Activated naive CD4-positive, alpha-beta T cell treated with Interleukin-2 at 50 U/mL for 16 hours (primary cell): ENCODE data around the gene PPP2R1B.

Source experiments
- DNase-seq: peaks from one replicate; pipeline ENCODE4 v3.0.0-alpha.2; 2020

PPP2R1B gene

DNA sequence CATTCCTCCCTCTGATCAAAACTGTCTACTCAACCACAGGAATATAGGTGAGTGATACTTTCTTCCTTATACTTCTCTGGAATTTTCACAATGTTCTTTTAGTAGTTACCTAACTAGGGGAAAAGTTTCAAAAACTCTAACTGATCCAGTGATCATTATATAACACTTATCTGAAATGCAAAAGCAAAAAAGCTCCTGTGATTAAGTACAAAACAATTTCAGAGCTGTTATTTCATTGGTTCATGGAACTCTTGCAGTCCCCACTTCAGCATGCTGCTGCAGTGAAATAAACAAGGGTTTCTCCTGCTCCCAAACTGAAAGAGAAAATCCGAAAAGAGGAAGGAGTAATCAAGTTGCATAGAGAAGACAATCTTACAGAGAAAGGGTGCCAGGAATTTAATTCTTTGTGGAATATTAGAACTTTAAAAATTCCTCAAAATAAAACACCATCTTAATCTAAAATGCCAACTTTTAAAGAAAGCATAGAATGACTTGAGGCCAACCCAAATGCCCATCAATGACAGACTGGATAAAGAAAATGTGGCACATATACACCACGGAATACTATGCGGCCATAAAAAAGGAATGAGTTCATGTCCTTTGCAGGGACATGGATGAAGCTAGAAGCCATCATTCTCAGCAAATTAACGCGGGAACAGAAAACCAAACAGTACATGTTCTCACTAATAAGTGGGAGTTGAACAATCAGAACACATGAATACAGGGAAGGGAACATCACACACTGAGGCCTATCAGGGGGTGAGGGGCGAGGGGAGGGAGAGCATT lies 20.3 kb downstream of the PPP2R1B start:
- DNase-seq = no peak

DNA sequence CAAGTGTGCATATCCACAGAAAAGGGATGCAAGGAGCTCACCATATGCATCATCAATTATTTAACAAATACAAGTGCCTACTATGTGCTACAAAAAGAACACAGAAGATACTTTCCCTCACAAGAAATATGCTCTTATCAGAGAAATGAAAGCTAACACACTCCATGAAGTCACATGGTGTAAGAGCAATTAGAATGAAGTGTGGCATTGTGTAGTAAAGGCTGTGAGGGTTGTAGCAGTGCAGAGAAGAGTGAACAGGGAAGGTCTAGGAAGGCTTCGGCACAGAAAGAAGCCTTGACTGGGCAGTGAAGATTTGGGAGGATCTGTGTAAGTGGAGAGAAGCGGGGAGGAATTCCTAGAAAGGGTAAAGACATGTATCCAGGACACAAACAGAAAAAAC lies 22.5 kb downstream of the PPP2R1B start:
- DNase-seq = no peak

DNA sequence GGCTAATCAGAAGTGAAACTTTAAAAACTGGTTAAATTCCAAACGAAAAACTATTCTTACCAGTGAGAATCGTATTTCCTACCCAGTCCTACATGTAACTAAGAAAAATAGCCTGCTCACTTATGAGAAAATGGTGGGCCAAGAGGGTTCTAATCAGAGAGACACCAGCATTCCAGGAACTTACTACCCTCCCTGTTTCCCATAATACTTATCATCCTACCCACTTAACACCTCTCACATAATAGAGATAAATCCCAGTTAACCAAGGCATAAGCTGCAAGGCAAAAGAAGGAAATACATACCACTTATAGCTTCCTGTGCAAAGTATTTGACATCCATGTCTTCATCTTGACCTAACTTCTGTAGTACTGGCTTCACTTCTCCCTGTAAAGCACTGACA lies 24.4 kb downstream of the PPP2R1B start:
- DNase-seq = no peak

DNA sequence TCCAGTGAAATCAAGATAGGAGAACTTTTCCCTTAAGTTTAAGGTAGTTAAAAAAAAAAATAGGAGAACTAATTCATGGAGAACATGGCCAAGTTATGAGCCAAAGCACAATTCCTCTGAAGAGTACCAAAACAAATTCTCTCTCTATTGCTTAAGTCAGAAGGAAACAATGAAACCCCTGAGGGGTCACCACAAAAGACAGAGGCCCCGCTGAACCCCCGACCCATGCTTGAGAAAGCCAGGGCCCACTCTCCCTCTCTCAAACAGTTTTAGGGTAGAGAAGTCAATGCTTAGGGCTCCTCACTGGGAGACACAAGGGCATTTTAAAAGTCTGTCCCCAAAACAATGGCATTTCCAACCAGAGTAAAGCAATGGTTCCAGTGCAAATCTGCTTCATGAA lies 26.9 kb downstream of the PPP2R1B start:
- DNase-seq = no peak

DNA sequence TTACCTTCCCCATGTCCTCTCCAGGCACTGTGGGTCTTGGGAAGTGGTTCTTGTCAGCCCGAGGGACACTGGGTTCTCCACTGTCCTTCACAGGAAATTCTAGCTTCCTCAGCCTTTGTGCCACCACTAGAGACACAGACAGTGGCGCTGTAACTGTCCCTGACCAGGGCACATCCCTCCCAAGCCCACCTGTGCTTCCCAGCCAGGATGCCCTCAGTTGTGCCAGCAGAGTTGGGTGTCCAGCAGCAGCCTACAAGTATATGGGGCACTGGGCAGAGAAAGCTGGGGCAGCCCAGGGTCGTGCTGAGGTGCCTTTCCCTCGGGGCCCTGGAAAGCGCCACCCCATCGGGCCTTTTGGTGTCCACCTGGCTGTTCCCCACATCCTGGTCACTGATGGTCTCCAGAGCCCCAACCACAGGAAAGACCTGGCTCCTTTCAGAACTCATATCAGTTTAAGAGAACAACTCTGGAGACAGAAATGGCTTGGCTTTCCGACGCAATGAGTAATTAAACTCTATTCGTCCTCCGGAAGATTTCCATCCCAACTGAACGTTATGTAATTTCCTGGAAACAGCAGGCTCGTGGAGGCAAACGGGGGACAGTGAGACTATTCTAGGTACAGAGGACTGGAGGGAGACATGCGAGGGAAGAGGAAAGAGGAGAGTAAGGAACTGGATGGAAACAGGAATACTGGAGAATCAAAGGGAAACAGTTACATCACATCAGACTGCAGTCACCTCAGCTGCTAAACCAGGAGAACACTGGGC lies 28.6 kb downstream of the PPP2R1B start:
- no peak for DNase-seq

DNA sequence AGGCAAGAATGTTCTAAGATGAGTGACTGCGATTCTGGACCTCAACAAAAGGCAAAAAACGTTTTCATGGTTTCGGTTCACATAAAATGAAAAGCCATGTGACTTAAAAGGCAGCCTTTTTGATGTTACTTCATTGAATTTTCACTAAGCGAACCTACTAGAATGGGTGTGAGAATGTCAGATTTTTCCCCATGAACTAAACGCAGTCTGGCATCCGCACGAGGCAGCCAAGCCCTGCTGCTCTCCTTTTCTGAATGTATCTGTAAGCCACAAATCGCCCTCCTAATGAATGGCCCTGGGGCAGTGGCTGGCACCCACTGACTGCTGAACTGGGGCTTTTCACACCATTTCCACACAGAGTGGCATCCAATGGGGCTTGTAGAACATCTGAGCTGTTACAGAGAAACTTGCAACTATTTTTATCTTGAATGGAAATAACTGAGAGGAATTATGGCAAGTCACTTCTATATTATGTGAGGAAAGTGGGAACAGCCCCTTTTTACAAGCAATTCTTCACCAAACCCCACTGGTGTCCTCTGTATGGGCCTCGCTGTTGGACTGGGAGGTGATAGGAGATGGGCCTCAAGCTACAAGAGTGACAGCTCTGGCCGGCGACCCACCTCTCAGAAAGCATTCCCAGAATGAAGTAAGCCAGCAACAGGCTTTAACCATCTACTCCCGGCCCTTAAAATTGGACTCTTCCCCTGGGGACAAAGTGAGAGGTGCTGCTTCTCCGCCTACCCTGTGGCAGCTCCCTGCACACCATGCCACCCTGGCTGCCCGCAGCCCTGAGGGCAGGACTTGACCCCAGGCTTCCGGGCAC lies 29.4 kb downstream of the PPP2R1B start:
- no peak for DNase-seq

DNA sequence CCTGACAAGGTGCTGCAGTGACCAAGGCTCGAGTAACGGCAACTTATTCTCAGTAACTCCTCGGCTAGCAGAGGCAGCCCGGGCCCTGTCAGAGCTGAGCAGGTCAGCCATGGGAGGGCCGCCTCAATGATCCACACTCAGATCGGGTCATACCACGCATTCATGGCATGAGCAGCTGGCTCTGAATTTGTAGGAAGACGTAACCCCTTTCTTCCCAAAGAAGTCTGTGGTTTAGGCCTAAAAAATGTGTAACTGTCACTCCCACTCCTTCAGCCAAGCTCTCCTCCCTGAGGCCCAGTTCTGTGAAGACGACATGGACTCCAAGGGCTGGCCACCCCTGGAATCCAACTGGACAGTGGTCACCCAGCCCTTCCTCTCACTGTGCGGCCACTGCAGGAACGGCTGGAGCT lies 30.0 kb downstream of the PPP2R1B start:
- DNase-seq = no peak

DNA sequence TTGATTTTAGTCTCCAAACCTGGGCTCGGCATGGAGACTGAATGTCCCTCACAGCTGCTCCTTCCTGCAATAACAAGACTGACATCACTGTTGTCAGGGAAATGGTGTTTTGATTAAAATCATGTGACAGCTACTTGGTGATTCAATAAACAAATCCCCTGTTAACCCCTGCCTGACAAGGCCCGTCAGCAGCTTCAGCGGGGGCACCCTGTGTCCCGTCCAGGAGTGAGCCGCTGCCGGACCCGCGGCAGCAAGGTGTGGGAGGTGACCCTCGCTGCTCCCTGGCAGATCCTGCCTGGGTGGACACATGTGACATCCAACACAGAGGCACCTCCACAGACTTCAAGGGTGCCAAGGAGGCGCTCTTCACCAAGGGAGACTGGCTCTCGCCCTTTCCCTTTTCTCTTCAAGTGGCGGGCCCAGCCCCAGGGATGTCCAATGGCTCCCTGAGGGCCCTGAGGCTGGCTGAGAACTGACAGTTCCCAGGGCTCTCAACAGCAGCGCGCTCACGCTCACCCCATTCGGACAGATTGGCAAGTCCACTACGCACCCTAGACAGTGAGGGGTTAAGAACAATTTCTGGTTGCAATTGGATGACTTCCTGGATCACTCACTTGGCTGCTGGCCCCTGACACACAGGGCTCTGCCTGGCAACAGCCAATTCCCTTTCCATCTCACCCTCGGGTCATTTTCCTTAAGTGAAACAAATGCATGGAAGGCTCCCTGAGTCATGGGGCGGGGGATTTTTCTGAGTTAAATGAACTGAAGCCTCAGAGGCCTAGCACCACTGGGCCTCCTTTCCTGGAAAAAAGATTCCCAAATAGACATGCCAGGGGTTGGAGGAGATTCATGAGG lies 30.7 kb downstream of the PPP2R1B start:
- no peak for DNase-seq

DNA sequence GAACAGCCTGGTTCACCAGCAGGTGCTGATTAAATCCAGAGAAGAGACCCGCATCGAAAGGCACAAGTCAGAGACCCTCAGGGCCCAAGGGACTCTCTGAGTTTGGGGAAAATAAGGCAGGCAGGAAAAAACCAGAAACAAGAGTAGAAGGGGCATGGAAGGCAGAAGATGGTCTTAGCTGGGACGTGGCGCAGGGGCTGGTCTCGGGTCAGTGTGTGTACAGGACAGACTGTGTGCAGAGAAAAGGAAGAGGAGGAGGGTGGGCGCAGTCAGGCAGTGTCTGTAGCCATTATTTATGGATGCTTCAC lies 31.3 kb downstream of the PPP2R1B start:
- DNase-seq = no peak

DNA sequence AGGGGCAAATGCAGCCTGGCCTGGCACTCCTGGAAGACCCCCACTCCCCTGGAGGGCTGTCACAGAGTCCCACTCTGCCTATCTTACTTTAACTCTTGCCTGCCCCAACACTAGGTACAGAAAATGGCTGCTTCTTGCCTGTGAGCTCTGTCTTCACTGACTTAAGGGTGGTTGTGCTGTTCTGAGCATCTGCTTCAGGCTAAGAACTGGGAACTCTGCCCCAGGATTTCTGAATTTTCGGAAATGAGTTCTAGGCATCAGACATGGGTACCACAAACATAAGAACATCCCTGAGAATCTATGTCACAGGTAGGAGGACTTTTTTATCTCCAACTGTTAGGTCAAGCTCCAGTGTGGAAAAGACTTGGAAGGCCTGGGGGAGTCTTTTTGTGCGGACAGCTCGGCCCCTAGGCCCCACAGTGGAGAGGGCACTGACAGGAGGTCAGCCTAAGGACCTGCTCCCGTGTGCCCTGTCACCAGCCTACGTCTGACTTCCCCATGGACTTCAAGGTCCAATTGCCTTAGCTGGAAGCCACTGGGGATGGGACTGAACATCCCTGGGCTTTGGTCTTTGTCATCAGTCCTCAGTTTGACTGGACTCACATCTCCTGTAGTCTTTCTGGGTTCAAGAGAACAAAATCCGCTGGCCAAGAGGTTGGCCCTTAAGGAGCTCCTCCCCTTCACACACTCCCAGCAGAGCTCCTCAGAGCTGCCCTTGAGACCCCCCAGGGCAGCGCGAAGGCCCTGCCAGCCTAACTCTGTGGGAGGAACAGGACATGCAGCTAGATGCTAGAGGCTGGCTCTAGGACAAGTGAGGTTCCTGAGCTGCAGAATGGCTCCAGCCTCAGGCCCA lies 31.9 kb downstream of the PPP2R1B start:
- no peak for DNase-seq

DNA sequence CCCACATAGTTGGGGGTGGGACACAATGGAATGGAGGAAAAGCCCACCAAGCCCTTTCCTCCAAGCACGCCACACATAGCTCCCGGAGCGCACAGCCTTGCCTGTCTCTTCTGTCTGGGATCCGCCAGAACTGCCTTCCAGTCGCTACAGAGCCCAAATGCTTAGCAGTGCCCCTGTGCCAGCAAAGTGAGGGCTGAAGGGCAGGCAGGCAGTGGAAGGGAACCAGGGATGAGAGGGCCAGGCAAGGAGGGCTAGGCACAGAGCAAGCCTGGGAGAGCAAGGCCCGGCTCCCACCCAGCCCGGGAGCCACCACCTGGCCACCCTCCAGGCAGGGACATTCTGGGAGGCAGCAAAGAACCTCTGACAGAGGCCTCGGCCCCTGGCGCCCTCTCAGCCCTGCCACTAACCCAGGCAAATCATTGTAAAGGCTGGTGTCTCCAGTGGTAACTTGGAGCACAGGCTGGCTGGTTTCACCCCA lies 32.5 kb downstream of the PPP2R1B start:
- no peak for DNase-seq

DNA sequence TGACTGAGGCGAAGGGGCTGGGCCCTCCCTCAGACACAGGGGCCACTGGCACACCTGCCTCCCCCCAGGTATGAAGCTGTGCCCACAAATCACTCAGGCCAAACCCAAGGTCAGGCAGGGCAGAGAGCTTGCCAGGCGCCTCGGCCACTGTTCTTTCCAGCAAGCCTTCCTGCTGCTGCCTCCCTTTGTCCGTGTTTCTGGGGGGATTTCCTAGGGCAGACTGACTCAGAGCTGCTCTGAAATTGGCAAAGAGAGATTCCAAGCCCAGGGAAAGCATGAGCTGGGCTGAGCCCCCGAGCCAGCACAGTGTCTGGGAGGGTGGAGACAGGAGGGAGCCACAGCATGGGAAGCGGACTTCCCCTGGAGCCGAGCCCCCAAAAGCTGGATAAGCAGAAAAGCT lies 33.2 kb downstream of the PPP2R1B start:
- no peak for DNase-seq

DNA sequence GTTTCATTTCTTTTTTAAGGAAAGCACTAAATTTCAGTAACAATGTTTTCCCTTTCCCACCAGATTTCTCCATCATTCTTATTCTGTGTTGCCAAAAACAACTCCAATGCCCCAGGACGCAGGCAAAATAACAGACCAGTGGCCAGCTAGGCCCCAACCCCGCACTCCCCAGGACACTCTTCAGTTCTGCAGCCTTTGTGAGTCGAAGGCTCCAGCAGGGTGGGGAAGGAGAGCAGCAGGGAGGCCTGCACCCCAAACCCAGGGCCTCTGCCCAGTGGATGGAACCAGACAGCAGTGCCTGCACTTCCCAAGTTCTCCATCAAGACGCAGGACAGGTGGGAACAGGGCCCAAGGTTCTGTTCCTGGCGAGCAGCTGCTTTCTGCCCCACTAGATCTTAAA lies 34.4 kb downstream of the PPP2R1B start:
- DNase-seq = no peak

DNA sequence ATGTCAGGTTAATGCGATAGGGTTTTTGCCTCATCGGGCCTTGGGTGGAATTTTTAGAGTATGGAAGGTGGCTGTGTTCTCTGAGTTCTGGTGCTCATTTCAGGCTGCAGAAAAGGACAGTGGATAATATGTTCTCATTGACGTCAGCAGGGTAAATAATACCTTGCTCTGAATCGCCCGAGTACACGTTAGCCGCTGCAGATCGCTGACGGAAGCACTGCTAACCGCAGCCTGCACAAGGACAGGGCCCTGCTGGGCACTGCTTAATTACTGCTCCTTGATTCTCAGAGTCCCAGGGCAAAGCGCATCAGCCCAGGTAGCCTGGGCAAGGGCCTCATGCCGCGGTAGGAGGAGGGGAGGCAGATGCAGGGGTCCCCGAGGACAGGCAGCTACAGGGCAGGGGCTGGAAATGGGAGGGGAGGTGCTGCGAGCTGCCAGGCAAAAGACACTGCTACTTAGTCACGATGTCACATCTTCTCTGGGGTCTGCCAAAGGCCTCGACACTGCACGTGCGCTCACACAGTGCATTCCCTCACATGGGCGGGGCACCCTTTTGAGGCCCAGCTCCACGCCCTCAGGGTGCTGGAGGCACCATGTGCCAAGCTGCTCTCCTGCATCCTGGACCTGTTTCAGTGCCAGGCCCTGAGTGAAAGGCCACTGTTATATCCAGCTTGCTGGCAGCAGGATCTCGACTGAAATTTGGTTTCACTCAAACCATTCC lies 35.2 kb downstream of the PPP2R1B start:
- DNase-seq = no peak

DNA sequence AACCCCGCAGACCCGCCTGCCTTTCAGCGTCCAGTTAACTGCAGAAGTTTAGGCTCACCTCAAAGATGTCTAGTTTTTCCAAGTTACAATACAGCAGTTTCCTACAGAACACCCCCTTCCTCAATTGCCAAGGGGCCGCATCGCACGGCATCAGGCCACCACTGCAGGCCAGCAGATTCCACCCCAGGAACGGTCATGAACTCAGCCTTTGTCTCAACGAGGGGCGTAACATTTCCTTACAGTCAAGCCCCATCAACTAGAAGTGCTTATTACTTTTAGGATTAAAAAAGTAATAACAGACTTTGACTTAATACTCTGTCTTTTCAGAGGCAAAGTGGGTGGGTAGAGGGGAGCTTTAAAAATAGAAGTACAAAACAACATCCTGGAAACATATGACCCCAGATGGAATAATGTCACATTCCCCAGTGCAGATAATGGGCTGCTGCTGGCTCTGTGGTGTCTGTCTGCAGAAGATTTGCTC lies 36.3 kb downstream of the PPP2R1B start:
- no peak for DNase-seq

DNA sequence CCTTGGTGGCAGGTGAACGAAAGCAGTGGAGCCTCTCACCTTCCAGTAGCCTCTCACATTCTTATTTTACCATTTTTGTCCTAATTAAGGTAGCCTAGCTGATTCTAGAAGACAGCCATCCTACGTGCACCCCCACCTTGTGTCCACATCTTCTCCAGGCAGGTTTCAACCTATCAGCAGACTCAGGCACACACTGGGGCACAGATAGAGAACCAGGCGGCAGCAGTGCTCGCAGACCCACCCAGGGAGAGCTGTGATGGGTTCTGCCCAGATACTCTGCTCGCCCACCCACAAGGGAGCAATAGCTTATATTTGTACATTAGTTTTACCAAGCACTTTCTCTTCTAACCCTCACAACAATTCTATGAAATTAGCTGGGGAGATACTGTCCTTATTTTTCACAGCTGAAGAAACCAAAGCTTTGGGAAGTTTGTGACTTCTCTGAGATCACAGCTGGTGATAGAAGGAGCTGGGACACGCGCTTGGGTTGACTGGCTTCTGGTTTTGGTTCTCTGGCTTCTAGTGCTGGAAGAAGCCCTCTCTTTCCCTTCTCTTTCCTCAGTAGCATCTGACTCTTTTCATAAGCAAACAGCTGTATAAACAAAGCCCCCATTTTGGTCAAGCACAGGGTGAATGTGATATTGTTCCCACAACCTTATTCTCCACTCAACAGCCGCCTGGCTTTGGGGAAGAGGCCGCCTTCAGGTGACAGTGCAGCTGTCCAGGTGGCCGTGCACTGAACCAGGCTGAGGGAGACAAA lies 36.9 kb downstream of the PPP2R1B start:
- DNase-seq = no peak

DNA sequence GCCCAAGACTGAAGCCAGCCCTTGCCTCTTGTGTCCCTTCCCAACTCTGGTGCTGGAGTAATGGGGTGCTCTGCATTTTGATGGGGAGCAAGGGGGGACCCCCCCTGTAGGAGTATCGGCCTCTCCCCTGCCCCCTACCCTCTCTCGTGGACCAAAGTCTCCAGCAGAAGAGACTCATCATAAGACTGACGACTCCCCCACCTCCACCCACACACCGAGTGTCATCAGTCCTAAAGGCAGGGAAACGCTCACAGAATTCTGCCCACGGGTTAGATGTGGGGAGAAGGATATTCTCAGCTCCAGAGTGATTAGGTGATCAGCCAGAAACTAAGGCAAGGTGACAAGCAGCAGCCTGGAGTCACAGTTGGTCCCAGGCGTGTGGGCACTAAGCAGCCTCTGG lies 38.8 kb downstream of the PPP2R1B start:
- no peak for DNase-seq

DNA sequence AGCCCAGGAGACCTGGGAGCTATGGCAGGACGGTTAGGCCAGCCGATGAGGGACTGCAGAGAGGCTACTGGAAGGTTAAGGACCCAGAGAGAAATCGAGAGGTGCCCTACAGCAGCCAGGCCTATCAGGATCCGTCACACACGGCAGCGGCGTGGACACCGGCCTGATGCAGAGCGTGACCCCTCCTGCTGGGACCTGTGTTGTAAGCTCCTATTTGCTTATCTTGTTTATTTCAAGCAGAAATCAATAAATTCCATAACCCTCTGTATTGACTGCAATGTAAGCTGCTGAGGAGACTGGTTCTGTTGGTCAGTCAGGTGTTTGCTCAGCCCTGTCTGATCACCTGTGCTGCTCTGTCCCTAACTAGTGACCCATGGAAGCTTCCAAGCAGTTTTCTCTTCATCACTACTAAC lies 39.9 kb downstream of the PPP2R1B start:
- no peak for DNase-seq

DNA sequence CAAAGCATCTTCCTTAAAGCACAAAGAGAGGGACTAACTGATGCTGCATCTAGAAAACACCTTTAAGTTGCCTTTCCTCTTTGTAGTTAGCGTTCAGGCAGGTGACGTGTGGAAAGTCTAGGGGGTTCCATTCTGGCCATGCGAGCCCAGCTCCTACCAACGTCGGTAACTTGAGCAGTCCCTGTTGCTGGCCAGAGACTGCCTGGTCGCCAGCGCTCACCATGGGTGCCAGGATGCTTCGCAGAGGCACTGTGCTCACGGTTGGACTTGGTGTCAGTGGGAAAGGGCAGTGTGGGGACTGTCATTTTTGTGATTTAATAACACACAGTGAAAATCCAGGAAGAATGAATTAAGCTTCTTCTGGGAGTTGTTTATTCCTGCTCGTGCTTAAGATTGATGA lies 40.6 kb downstream of the PPP2R1B start:
- DNase-seq = no peak

DNA sequence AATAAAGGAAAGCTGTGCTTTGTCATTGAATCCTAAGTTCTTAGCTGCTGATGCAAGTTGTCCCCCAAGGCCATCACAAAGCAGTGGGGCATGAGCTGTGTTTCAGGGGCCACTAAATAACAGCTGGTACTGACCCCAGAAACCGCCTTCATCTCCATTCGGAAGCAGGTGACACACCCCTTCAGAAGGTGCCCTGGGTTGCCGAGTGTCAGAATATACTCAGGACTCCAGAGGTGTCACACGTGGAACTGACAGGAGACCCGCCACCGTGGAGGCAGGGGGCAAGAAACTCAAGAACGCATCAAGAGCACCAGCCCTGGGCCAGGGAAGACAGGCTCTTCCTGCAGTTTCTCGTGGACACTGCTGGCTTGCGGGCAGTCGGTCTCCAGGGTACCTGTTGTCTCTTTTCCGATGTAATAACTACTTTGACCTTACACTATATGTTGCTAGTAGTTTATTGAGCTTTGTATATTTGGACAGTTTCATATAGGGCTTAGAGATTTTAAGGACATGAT lies 41.5 kb downstream of the PPP2R1B start:
- DNase-seq = no peak
